Erythroblast (primary cell): ENCODE results near the gene ESM1.

Source experiments
- GATA1 ChIP-seq: IDR thresholded peaks from 2 replicates; pipeline ENCODE4 v1.6.1; 2011; ENCODE audit warnings: low read depth, mild to moderate bottlenecking, control low read depth, low read length, moderate library complexity
- POLR2A ChIP-seq: IDR thresholded peaks from 2 replicates; pipeline ENCODE4 v1.6.1; 2011; ENCODE audit warnings: mild to moderate bottlenecking, low read length

- no peak for TF ChIP-seq POLR2A
- no peak for TF ChIP-seq GATA1
Measured at GRCh38 chr5:54995168-54995567, 9.8 kb upstream of the ESM1 start.
